Measurements from ENCODE around the gene SLC50A1. TPM values are rescaled to one million over a fixed set of nuclear protein-coding genes. Genes with fewer than 3 reads are reported as not detected.
A peak's percentile ranks its signal among the peaks of the same experiment; 100 is the strongest.

SLC50A1 gene
- total and polyA plus RNA-seq, 4 donors: 26.3 to 114 (median 68.4) TPM

DNA sequence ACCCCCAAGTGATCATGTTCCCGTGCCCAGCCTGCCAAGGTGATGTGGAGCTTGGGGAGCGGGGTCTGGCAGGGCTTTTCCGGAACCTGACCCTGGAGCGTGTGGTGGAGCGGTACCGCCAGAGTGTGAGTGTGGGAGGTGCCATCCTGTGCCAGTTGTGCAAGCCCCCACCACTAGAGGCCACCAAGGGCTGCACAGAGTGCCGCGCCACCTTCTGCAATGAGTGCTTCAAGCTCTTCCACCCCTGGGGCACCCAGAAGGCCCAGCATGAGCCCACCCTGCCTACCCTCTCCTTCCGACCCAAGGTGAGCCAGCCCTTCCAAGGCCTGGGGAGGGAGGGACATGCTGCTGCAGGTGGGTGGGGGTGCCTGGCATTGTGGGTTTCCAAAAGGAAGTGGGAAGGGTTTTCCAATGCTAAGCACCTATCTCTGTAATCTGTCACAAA is 40.3 kb downstream of the SLC50A1 start:
- WGBS, 2 donors: 56 to 74% methylated on average over 9 of the region's 9 CpGs
- H3K9me3 ChIP-seq (ENCODE audit: control insufficient read depth in 4 of 4, insufficient read depth in 3 of 4, low read length in 3 of 4): no peaks in the 10 kb centered on the region
- DNase-seq (no peak), ATAC-seq (ENCODE audit: insufficient read depth, low FRiP score) (no peak)
- TF ChIP-seq CTCF (IDR thresholded peaks at IDR 0.05; ENCODE audit: control extremely low read depth, extremely low read depth): no peak
- H3K27me3 ChIP-seq (ENCODE audit: control insufficient read depth in 3 of 3, insufficient read depth in 3 of 3, low read length in 2 of 3): no peaks in the 10 kb centered on the region
- H3K27ac ChIP-seq (ENCODE audit: low read depth in 1 of 2, low read length in 1 of 2): no peak overlapping the region
- no peak overlapping the region for H3K4me3 ChIP-seq
- H3K36me3 ChIP-seq (ENCODE audit: control insufficient read depth in 4 of 4, insufficient read depth in 4 of 4, low read length in 4 of 4): no peaks in the 10 kb centered on the region
- no peak overlapping the region for H3K9ac ChIP-seq (ENCODE audit: insufficient read depth in 1 of 2, low read length in 2 of 2)
- H3K4me1 ChIP-seq (ENCODE audit: control insufficient read depth in 5 of 5, insufficient read depth in 5 of 5, low read length in 5 of 5): peaks cover 0 to 29% (median 3%) of the 10 kb centered on the region in 5 donors

GRCh38 chr1:155176544-155177071 is 41.0 kb downstream of the SLC50A1 start:
- H3K9me3 ChIP-seq (ENCODE audit: control insufficient read depth in 4 of 4, insufficient read depth in 3 of 4, low read length in 3 of 4): no peaks in the 10 kb centered on the region
- TF ChIP-seq CTCF (IDR thresholded peaks at IDR 0.05; ENCODE audit: control extremely low read depth, extremely low read depth): peak; percentile 82
- peaks cover 0 to 29% (median 3%) of the 10 kb centered on the region in 5 donors for H3K4me1 ChIP-seq (ENCODE audit: control insufficient read depth in 5 of 5, insufficient read depth in 5 of 5, low read length in 5 of 5)
- DNase-seq (peak; percentile 78 to 83 (median 82)), ATAC-seq (ENCODE audit: insufficient read depth, low FRiP score) (peak; percentile 67)
- no peaks in the 10 kb centered on the region for H3K27me3 ChIP-seq (ENCODE audit: control insufficient read depth in 3 of 3, insufficient read depth in 3 of 3, low read length in 2 of 3)
- H3K4me3 ChIP-seq: no peak overlapping the region
- peak overlapping the region in 1 of 2 donors; percentile 33 for H3K27ac ChIP-seq (ENCODE audit: low read depth in 1 of 2, low read length in 1 of 2)
- no peak overlapping the region for H3K9ac ChIP-seq (ENCODE audit: insufficient read depth in 1 of 2, low read length in 2 of 2)
- H3K36me3 ChIP-seq (ENCODE audit: control insufficient read depth in 4 of 4, insufficient read depth in 4 of 4, low read length in 4 of 4): no peaks in the 10 kb centered on the region
- WGBS, 2 donors: 59 to 63% methylated on average over 8 of the region's 8 CpGs

DNA sequence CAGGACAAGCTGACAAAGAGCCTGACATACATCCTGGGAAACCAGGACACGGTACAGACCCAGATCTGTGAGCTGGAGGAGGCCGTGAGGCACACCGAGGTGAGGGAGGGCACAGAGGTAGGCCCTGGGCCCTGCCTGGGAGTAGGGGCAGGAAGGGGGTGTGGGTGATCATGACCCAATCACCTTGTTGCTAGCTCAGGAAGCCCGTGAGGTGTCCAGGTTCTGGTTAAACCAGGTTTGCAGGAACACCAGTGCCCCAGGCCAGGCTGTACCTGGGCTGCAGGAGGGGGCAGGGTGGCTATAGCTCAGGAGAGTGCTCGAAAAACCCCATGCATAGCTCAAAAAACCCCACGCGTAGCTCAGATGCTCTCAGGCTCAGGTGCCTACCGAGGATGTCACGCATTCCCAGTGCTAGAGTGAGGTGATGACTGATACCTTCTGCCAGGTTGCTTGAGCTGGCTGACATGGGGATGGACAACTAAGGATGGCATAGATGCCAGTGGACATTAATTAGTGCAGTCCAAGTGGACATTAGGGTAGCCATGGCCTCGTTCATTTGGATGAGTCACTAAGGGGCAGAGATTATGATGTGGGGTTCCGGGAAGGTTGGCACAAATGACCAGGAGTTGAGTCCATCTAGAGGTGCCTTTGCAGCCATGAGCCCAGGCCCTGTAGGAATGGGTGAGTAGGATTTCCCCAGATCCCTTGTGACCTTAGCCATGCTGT is 41.7 kb downstream of the SLC50A1 start:
- WGBS, 2 donors: 62 to 83% methylated on average over 11 of the region's 11 CpGs
- DNase-seq (no peak), ATAC-seq (ENCODE audit: insufficient read depth, low FRiP score) (no peak)
- Histone ChIP-seq H3K4me1 (ENCODE audit: control insufficient read depth in 5 of 5, insufficient read depth in 5 of 5, low read length in 5 of 5) (peaks cover 0 to 23% (median 3%) of the 10 kb centered on the region in 5 donors), H3K27ac (ENCODE audit: low read depth in 1 of 2, low read length in 1 of 2) (peak overlapping the region in 1 of 2 donors; percentile 57), H3K4me3 (no peak overlapping the region), H3K27me3 (ENCODE audit: control insufficient read depth in 3 of 3, insufficient read depth in 3 of 3, low read length in 2 of 3) (no peaks in the 10 kb centered on the region), H3K9me3 (ENCODE audit: control insufficient read depth in 4 of 4, insufficient read depth in 3 of 4, low read length in 3 of 4) (peaks cover 0 to 2% (median 0%) of the 10 kb centered on the region in 4 donors), H3K36me3 (ENCODE audit: control insufficient read depth in 4 of 4, insufficient read depth in 4 of 4, low read length in 4 of 4) (no peaks in the 10 kb centered on the region), H3K9ac (ENCODE audit: insufficient read depth in 1 of 2, low read length in 2 of 2) (no peak overlapping the region)
- no peak for TF ChIP-seq CTCF (IDR thresholded peaks at IDR 0.05; ENCODE audit: control extremely low read depth, extremely low read depth)

All from lung (tissue), 12 donors.